ENCODE results near the gene LPGAT1.

- TF ChIP-seq POLR2A (IDR thresholded peaks at IDR 0.05), result no peak
- no peak for TF ChIP-seq CTCF (IDR thresholded peaks at IDR 0.05)
Measured at GRCh38 chr1:211797994-211798393, 32.6 kb downstream of the LPGAT1 start.

Data from thyroid gland (tissue), 4 donors.